Loucy (cell line): ENCODE data around the gene LPAR3.

Experiments used
- H2AFZ ChIP-seq: fragments of 200-600 bp; sonication (generic); 2 replicates; pipeline ENCODE4 v1.6.0; 2016; ENCODE audit warnings: antibody characterized with exemption, mild to moderate bottlenecking, low read length, moderate library complexity
- H3F3A ChIP-seq: fragments of 200-600 bp; 2 replicates; pipeline ENCODE4 v1.6.0; 2016; ENCODE audit warnings: antibody characterized with exemption, low read depth, mild to moderate bottlenecking
- H3K27me3 ChIP-seq: fragments of 200-600 bp; sonication (generic); 2 replicates; pipeline ENCODE4 v1.6.1; 2014; ENCODE audit warnings: low read length, mild to moderate bottlenecking; ENCODE audit not compliant: insufficient read depth, poor library complexity, severe bottlenecking
- H3K36me3 ChIP-seq: fragments of 200-600 bp; sonication (generic); 2 replicates; pipeline ENCODE4 v1.6.1; 2016; ENCODE audit warnings: low read length; ENCODE audit not compliant: insufficient read depth
- H3K4me1 ChIP-seq: fragments of 200-600 bp; sonication (generic); 2 replicates; pipeline ENCODE4 v1.5.1; 2014; ENCODE audit warnings: low read length, mild to moderate bottlenecking; ENCODE audit not compliant: insufficient read depth, poor library complexity, severe bottlenecking
- H3K4me2 ChIP-seq: fragments of 200-600 bp; sonication (generic); 2 replicates; pipeline ENCODE4 v1.6.0; 2014; ENCODE audit warnings: antibody characterized with exemption, low read length, low read depth, mild to moderate bottlenecking; ENCODE audit not compliant: poor library complexity, severe bottlenecking
- H3K4me3 ChIP-seq: fragments of 200-600 bp; sonication (generic); 2 replicates; pipeline ENCODE4 v1.5.1; 2014; ENCODE audit warnings: low read length, mild to moderate bottlenecking, mixed read lengths; ENCODE audit not compliant: poor library complexity, severe bottlenecking
- H3K79me2 ChIP-seq: fragments of 200-600 bp; sonication (generic); 2 replicates; pipeline ENCODE4 v1.6.1; 2014; ENCODE audit warnings: low read length; ENCODE audit not compliant: insufficient read depth
- H3K9ac ChIP-seq: fragments of 200-600 bp; sonication (generic); 2 replicates; pipeline ENCODE4 v1.6.0; 2014; ENCODE audit warnings: mild to moderate bottlenecking, low read depth, low read length, moderate library complexity; ENCODE audit not compliant: poor library complexity, severe bottlenecking
- H3K9me2 ChIP-seq: fragments of 200-600 bp; sonication (generic); replicated peaks from 2 replicates; pipeline ENCODE4 v1.6.1; 2016; ENCODE audit warnings: low read depth, low read length, mixed read lengths
- H3K9me3 ChIP-seq: fragments of 200-600 bp; sonication (generic); 2 replicates; pipeline ENCODE4 v1.6.1; 2014; ENCODE audit warnings: mild to moderate bottlenecking, antibody characterized with exemption, low read length, low read depth; ENCODE audit not compliant: insufficient read depth
- H4K20me1 ChIP-seq: fragments of 200-600 bp; sonication (generic); 2 replicates; pipeline ENCODE4 v1.6.0; 2014; ENCODE audit warnings: antibody characterized with exemption, low read length, mild to moderate bottlenecking; ENCODE audit not compliant: insufficient read depth, poor library complexity, severe bottlenecking
- CTCF ChIP-seq: fragments of 200-600 bp; sonication (generic); conservative IDR thresholded peaks from 2 replicates; pipeline ENCODE4 v1.5.1; 2014; ENCODE audit warnings: mild to moderate bottlenecking, antibody characterized with exemption, low read length
- EZH2phosphoT487 ChIP-seq: fragments of 200-600 bp; IDR thresholded peaks from 2 replicates; pipeline ENCODE4 v1.6.1; 2018; ENCODE audit warnings: antibody characterized with exemption, mild to moderate bottlenecking, moderate library complexity, borderline replicate concordance

The LPAR3 gene

GRCh38 chr1:84892705-84893618 is at the start of gene LPAR3:
LPAR3 (minus strand) TSS chr1:84893206; CDS start chr1:84866120, 27,086 bp downstream.
- Histone ChIP-seq H3F3A (no peaks in the 10 kb centered on the region), H3K9me3 (no peaks in the 10 kb centered on the region), H3K4me2 (no peak within 1 kb of the TSS), H3K4me1 (no peaks in the 10 kb centered on the region), H3K36me3 (no peaks in the 10 kb centered on the region), H3K4me3 (no peak within 1 kb of the TSS), H3K9me2 (no peaks in the 10 kb centered on the region), H3K27me3 (no peaks in the 10 kb centered on the region), H3K79me2 (no peaks in the 10 kb centered on the region), H4K20me1 (no peaks in the 10 kb centered on the region), H2AFZ (no peak within 1 kb of the TSS), H3K9ac (no peak within 1 kb of the TSS)
- TF ChIP-seq CTCF (no peak), EZH2phosphoT487 (no peak)

- H3K79me2 ChIP-seq: no peaks in the 10 kb centered on the region
- H3K36me3 ChIP-seq: no peaks in the 10 kb centered on the region
- no peak for TF ChIP-seq EZH2phosphoT487
- TF ChIP-seq CTCF: no peak
- H3K9me2 ChIP-seq: no peaks in the 10 kb centered on the region
- no peaks in the 10 kb centered on the region for H3K9me3 ChIP-seq
- H3K4me1 ChIP-seq: no peaks in the 10 kb centered on the region
- H2AFZ ChIP-seq: no peak overlapping the region
- no peaks in the 10 kb centered on the region for H3K27me3 ChIP-seq
- H3K9ac ChIP-seq: no peak overlapping the region
- H4K20me1 ChIP-seq: no peaks in the 10 kb centered on the region
- no peaks in the 10 kb centered on the region for H3F3A ChIP-seq
- H3K4me3 ChIP-seq: no peak overlapping the region
- H3K4me2 ChIP-seq: no peak overlapping the region
Measured at GRCh38 chr1:84941843-84942242, 48.8 kb upstream of the LPAR3 start.

- H3K9me2 ChIP-seq: no peaks in the 10 kb centered on the region
- H3F3A ChIP-seq: no peaks in the 10 kb centered on the region
- H3K4me2 ChIP-seq: no peak overlapping the region
- H2AFZ ChIP-seq: no peak overlapping the region
- TF ChIP-seq CTCF (no peak), EZH2phosphoT487 (no peak)
- no peak overlapping the region for H3K4me3 ChIP-seq
- H3K79me2 ChIP-seq: no peaks in the 10 kb centered on the region
- H3K9ac ChIP-seq: no peak overlapping the region
- no peaks in the 10 kb centered on the region for H3K4me1 ChIP-seq
- no peaks in the 10 kb centered on the region for H3K27me3 ChIP-seq
- H3K36me3 ChIP-seq: no peaks in the 10 kb centered on the region
- no peaks in the 10 kb centered on the region for H4K20me1 ChIP-seq
- no peaks in the 10 kb centered on the region for H3K9me3 ChIP-seq
Measured at GRCh38 chr1:84940481-84940880, 47.5 kb upstream of the LPAR3 start.
